Dendritic cell treated with granulocyte-macrophage colony-stimulating factor and Interleukin-4, amounts not matched to agents 40 ng/mL and 50 ng/mL, for 4 days (primary cell): Measurements from ENCODE around the gene MYT1.

Experiments
- H3K27ac Mint-ChIP-seq: one replicate; pipeline ENCODE4 v1.8.0; 2022; ENCODE audit warnings: mild to moderate bottlenecking, mixed read lengths
- H3K27me3 Mint-ChIP-seq: one replicate; pipeline ENCODE4 v1.8.0; 2022; ENCODE audit warnings: mild to moderate bottlenecking, mixed read lengths
- H3K36me3 Mint-ChIP-seq: one replicate; pipeline ENCODE4 v1.8.0; 2022; ENCODE audit warnings: low read depth, mixed read lengths
- H3K4me1 Mint-ChIP-seq: one replicate; pipeline ENCODE4 v1.8.0; 2022; ENCODE audit warnings: low read depth, mixed read lengths
- H3K4me3 Mint-ChIP-seq: one replicate; pipeline ENCODE4 v1.8.0; 2022; ENCODE audit warnings: mild to moderate bottlenecking, moderate library complexity, mixed read lengths
- H3K9me3 Mint-ChIP-seq: one replicate; pipeline ENCODE4 v1.8.0; 2022; ENCODE audit warnings: mixed read lengths
- intact Hi-C: fragments of 100-400 bp; cut with micrococcal nuclease; formaldehyde crosslinking; loops from one replicate; pipeline ENCODE4 v1.15.0; 2022

Gene MYT1

GRCh38 chr20:64145458-64146300 is 18.6 kb upstream of the MYT1 start:
- no peak overlapping the region for H3K27ac Mint-ChIP-seq
- no peaks in the 10 kb centered on the region for H3K36me3 Mint-ChIP-seq
- peaks cover 23% of the 10 kb centered on the region for H3K9me3 Mint-ChIP-seq
- intact Hi-C loops, result no loop called here
- H3K4me1 Mint-ChIP-seq, result no peaks in the 10 kb centered on the region
- no peak overlapping the region for H3K4me3 Mint-ChIP-seq
- peaks cover 3% of the 10 kb centered on the region for H3K27me3 Mint-ChIP-seq

- peaks cover 3% of the 10 kb centered on the region for H3K27me3 Mint-ChIP-seq
- intact Hi-C loops, result no loop called here
- H3K36me3 Mint-ChIP-seq, result no peaks in the 10 kb centered on the region
Observed at GRCh38 chr20:64146301-64146935, 17.8 kb upstream of the MYT1 start.

GRCh38 chr20:64146936-64147477 is 17.2 kb upstream of the MYT1 start:
- no peaks in the 10 kb centered on the region for H3K4me1 Mint-ChIP-seq
- no peaks in the 10 kb centered on the region for H3K36me3 Mint-ChIP-seq
- no peak overlapping the region for H3K27ac Mint-ChIP-seq
- H3K27me3 Mint-ChIP-seq, result peaks cover 3% of the 10 kb centered on the region
- H3K9me3 Mint-ChIP-seq, result peaks cover 23% of the 10 kb centered on the region
- H3K4me3 Mint-ChIP-seq, result no peak overlapping the region
- intact Hi-C loops, result no loop called here

More at GRCh38 chr20:64146301-64146935, 17.8 kb upstream of the MYT1 start:
- Mint-ChIP-seq H3K4me3 (no peak overlapping the region), H3K27ac (no peak overlapping the region), H3K9me3 (peaks cover 23% of the 10 kb centered on the region), H3K4me1 (no peaks in the 10 kb centered on the region)

GRCh38 chr20:64148581-64148980 is 15.7 kb upstream of the MYT1 start:
- Mint-ChIP-seq H3K9me3 (peaks cover 23% of the 10 kb centered on the region), H3K27ac (no peak overlapping the region), H3K4me3 (no peak overlapping the region), H3K27me3 (no peaks in the 10 kb centered on the region), H3K36me3 (no peaks in the 10 kb centered on the region), H3K4me1 (no peaks in the 10 kb centered on the region)
- intact Hi-C loops, result no loop called here

GRCh38 chr20:64149141-64149540 is 15.1 kb upstream of the MYT1 start:
- intact Hi-C loops, result no loop called here
- H3K4me3 Mint-ChIP-seq, result no peak overlapping the region

GRCh38 chr20:64149809-64150560 is 14.3 kb upstream of the MYT1 start:
- H3K9me3 Mint-ChIP-seq, result peaks cover 12% of the 10 kb centered on the region
- H3K27ac Mint-ChIP-seq, result no peak overlapping the region
- no peaks in the 10 kb centered on the region for H3K36me3 Mint-ChIP-seq
- no peaks in the 10 kb centered on the region for H3K27me3 Mint-ChIP-seq
- intact Hi-C loops, result no loop called here
- no peaks in the 10 kb centered on the region for H3K4me1 Mint-ChIP-seq
- H3K4me3 Mint-ChIP-seq, result no peak overlapping the region

More at GRCh38 chr20:64149141-64149540, 15.1 kb upstream of the MYT1 start:
- Mint-ChIP-seq H3K36me3 (no peaks in the 10 kb centered on the region), H3K27me3 (no peaks in the 10 kb centered on the region), H3K9me3 (peaks cover 21% of the 10 kb centered on the region), H3K27ac (no peak overlapping the region), H3K4me1 (no peaks in the 10 kb centered on the region)

GRCh38 chr20:64150756-64151632 is 13.3 kb upstream of the MYT1 start:
- peaks cover 2% of the 10 kb centered on the region for H3K9me3 Mint-ChIP-seq
- no peaks in the 10 kb centered on the region for H3K27me3 Mint-ChIP-seq
- H3K4me3 Mint-ChIP-seq, result no peak overlapping the region
- intact Hi-C loops, result no loop called here
- H3K4me1 Mint-ChIP-seq, result no peaks in the 10 kb centered on the region
- H3K36me3 Mint-ChIP-seq, result no peaks in the 10 kb centered on the region
- H3K27ac Mint-ChIP-seq, result no peak overlapping the region

- intact Hi-C loops, result no loop called here
- no peaks in the 10 kb centered on the region for H3K4me1 Mint-ChIP-seq
- no peak overlapping the region for H3K4me3 Mint-ChIP-seq
- H3K36me3 Mint-ChIP-seq, result no peaks in the 10 kb centered on the region
- H3K27me3 Mint-ChIP-seq, result no peaks in the 10 kb centered on the region
- H3K9me3 Mint-ChIP-seq, result no peaks in the 10 kb centered on the region
- no peak overlapping the region for H3K27ac Mint-ChIP-seq
Observed at GRCh38 chr20:64151633-64152530, 12.4 kb upstream of the MYT1 start.

- no peaks in the 10 kb centered on the region for H3K4me1 Mint-ChIP-seq
- intact Hi-C loops, result no loop called here
- no peaks in the 10 kb centered on the region for H3K9me3 Mint-ChIP-seq
- H3K4me3 Mint-ChIP-seq, result no peak overlapping the region
- H3K27ac Mint-ChIP-seq, result no peak overlapping the region
- H3K27me3 Mint-ChIP-seq, result no peaks in the 10 kb centered on the region
- no peaks in the 10 kb centered on the region for H3K36me3 Mint-ChIP-seq
Observed at GRCh38 chr20:64152906-64153305, 11.3 kb upstream of the MYT1 start.

- Mint-ChIP-seq H3K27me3 (no peaks in the 10 kb centered on the region), H3K4me1 (no peaks in the 10 kb centered on the region), H3K9me3 (no peaks in the 10 kb centered on the region), H3K4me3 (no peak overlapping the region), H3K27ac (no peak overlapping the region), H3K36me3 (no peaks in the 10 kb centered on the region)
- intact Hi-C loops, result no loop called here
Observed at GRCh38 chr20:64153410-64153809, 10.8 kb upstream of the MYT1 start.

GRCh38 chr20:64153861-64154589 is 10.2 kb upstream of the MYT1 start:
- H3K27ac Mint-ChIP-seq, result no peak overlapping the region

GRCh38 chr20:64154590-64155257 is 9.5 kb upstream of the MYT1 start:
- Mint-ChIP-seq H3K27me3 (no peaks in the 10 kb centered on the region), H3K4me3 (no peak overlapping the region), H3K27ac (no peak overlapping the region), H3K36me3 (no peaks in the 10 kb centered on the region), H3K9me3 (no peaks in the 10 kb centered on the region), H3K4me1 (no peaks in the 10 kb centered on the region)
- intact Hi-C loops, result no loop called here

More at GRCh38 chr20:64153861-64154589, 10.2 kb upstream of the MYT1 start:
- no peaks in the 10 kb centered on the region for H3K4me1 Mint-ChIP-seq
- no peaks in the 10 kb centered on the region for H3K36me3 Mint-ChIP-seq
- intact Hi-C loops, result no loop called here
- H3K9me3 Mint-ChIP-seq, result no peaks in the 10 kb centered on the region
- H3K27me3 Mint-ChIP-seq, result no peaks in the 10 kb centered on the region
- H3K4me3 Mint-ChIP-seq, result no peak overlapping the region
